ENCODE results near the gene SRPX.

DNA sequence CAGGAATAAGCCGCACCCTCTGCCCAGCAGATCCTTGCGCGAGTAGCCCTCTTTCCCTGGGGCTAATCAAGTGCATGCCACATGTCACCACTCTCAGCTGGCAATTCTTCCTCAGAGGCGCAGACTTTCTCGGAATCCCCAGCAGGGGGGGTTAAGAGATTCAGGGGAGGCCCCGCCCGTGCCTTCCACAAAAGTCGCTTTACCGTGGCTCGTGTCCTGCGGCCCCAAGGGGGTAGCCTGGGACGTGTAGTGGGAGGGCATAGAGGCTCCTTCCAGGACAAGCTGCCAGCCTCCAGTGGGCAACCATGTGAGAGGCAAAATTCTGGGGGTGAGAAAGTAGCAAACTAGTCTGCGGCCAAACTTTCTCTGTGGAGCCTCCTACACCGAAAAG lies 652 bp downstream of the SRPX start:
- no peak for TF ChIP-seq EZH2phosphoT487 (IDR thresholded peaks at IDR 0.05)
- TF ChIP-seq, protein P1, sequence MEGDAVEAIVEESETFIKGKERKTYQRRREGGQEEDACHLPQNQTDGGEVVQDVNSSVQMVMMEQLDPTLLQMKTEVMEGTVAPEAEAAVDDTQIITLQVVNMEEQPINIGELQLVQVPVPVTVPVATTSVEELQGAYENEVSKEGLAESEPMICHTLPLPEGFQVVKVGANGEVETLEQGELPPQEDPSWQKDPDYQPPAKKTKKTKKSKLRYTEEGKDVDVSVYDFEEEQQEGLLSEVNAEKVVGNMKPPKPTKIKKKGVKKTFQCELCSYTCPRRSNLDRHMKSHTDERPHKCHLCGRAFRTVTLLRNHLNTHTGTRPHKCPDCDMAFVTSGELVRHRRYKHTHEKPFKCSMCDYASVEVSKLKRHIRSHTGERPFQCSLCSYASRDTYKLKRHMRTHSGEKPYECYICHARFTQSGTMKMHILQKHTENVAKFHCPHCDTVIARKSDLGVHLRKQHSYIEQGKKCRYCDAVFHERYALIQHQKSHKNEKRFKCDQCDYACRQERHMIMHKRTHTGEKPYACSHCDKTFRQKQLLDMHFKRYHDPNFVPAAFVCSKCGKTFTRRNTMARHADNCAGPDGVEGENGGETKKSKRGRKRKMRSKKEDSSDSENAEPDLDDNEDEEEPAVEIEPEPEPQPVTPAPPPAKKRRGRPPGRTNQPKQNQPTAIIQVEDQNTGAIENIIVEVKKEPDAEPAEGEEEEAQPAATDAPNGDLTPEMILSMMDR (IDR thresholded peaks at IDR 0.05) = peak; percentile 28
